RKO (cell line): Measurements from ENCODE around the gene C1S.

Experiments used
- DNase-seq: peaks from one replicate; pipeline ENCODE4 v3.0.0-alpha.2; 2016; ENCODE audit warnings: low spot score

Gene C1S

GRCh38 chr12:7075939-7076338 lies 15.4 kb downstream of the C1S start:
- DNase-seq: no peak

- DNase-seq: no peak
Observed at GRCh38 chr12:7076493-7076892, 16.0 kb downstream of the C1S start.

- DNase-seq: no peak
Observed at GRCh38 chr12:7078163-7078562, 17.6 kb downstream of the C1S start.

GRCh38 chr12:7079826-7080125 lies 19.3 kb downstream of the C1S start:
- no peak for DNase-seq

GRCh38 chr12:7081037-7081436 lies 20.5 kb downstream of the C1S start:
- no peak for DNase-seq

- no peak for DNase-seq
Observed at GRCh38 chr12:7083125-7083524, 22.6 kb downstream of the C1S start.

- no peak for DNase-seq
Observed at GRCh38 chr12:7089196-7089871, 28.8 kb downstream of the C1S start.

- no peak for DNase-seq
Observed at GRCh38 chr12:7090222-7090998, 29.9 kb downstream of the C1S start.

GRCh38 chr12:7091171-7091570 lies 30.7 kb downstream of the C1S start:
- no peak for DNase-seq

- DNase-seq: no peak
Observed at GRCh38 chr12:7091660-7092228, 31.2 kb downstream of the C1S start.

- peak; percentile 70 for DNase-seq
Observed at GRCh38 chr12:7092229-7092985, 31.9 kb downstream of the C1S start, which contains the start of gene C1R. Gene C1R (minus strand): TSS chr12:7092445. CDS start chr12:7092388, 57 bp downstream.

GRCh38 chr12:7092986-7093460 lies 32.5 kb downstream of the C1S start:
- DNase-seq: no peak

GRCh38 chr12:7093486-7093885 lies 33.0 kb downstream of the C1S start:
- no peak for DNase-seq

GRCh38 chr12:7093892-7094291 lies 33.4 kb downstream of the C1S start:
- DNase-seq: no peak

- no peak for DNase-seq
Observed at GRCh38 chr12:7096006-7096932, 35.8 kb downstream of the C1S start.

- no peak for DNase-seq
Observed at GRCh38 chr12:7096979-7097378, 36.5 kb downstream of the C1S start.

GRCh38 chr12:7099290-7099996 lies 38.9 kb downstream of the C1S start:
- no peak for DNase-seq

- DNase-seq: no peak
Observed at GRCh38 chr12:7100239-7100638, 39.7 kb downstream of the C1S start.

GRCh38 chr12:7101047-7101693 lies 40.7 kb downstream of the C1S start:
- no peak for DNase-seq

- no peak for DNase-seq
Observed at GRCh38 chr12:7101694-7102131, 41.2 kb downstream of the C1S start.
